Left kidney (tissue), 8 donors: ENCODE results near the gene SIGMAR1. TPM values are rescaled to one million over a fixed set of nuclear protein-coding genes. Genes with fewer than 3 reads are reported as not detected.
A peak's percentile ranks its signal among the peaks of the same experiment; 100 is the strongest.

Experiments
- DNase-seq: peaks from one replicate; pipeline ENCODE4 v3.0.0-alpha.2; 2013
- long read RNA-seq, 8 donors: transcript quantifications; one replicate each; lab custom pipeline, GENCODE V29; 2026
- polyA plus RNA-seq: library from polyadenylated mRNA; unstranded; fragments of 120-200 nt; gene quantifications from one replicate; pipeline ENCODE4 v1.2.1, GENCODE V29; 2013; ENCODE audit not compliant: insufficient read length

The SIGMAR1 gene
- polyA plus RNA-seq: 43.9 TPM
- long read RNA-seq, donor 1, transcript SIGMAR1-201 (4 exons, 1,656 nt): major isoform, 29 of 33 reads
- long read RNA-seq, donor 1, partial matches to known transcripts: 0 of 33 reads
- long read RNA-seq, donor 1, other reads (novel, unspliced or antisense): 0 of 33 reads
- long read RNA-seq, donor 2, transcript SIGMAR1-201 (4 exons, 1,656 nt): major isoform, 16 of 19 reads
- long read RNA-seq, donor 2, partial matches to known transcripts: 0 of 19 reads
- long read RNA-seq, donor 2, other reads (novel, unspliced or antisense): 0 of 19 reads
- long read RNA-seq, donor 3, transcript SIGMAR1-201 (4 exons, 1,656 nt): major isoform, 14 of 17 reads
- long read RNA-seq, donor 3, partial matches to known transcripts: 0 of 17 reads
- long read RNA-seq, donor 3, other reads (novel, unspliced or antisense): 0 of 17 reads
- long read RNA-seq, donor 4, partial matches to known transcripts: 0 of 1 reads
- long read RNA-seq, donor 4, other reads (novel, unspliced or antisense): 0 of 1 reads
- long read RNA-seq, donor 5, transcript SIGMAR1-201 (4 exons, 1,656 nt): major isoform, 25 of 28 reads
- long read RNA-seq, donor 5, partial matches to known transcripts: 0 of 28 reads
- long read RNA-seq, donor 5, other reads (novel, unspliced or antisense): 0 of 28 reads
- long read RNA-seq, donor 6, transcript SIGMAR1-201 (4 exons, 1,656 nt): major isoform, 30 of 34 reads
- long read RNA-seq, donor 6, partial matches to known transcripts: 0 of 34 reads
- long read RNA-seq, donor 6, other reads (novel, unspliced or antisense): 0 of 34 reads
- long read RNA-seq, donor 7, transcript SIGMAR1-201 (4 exons, 1,656 nt): major isoform, 34 of 37 reads
- long read RNA-seq, donor 7, partial matches to known transcripts: 0 of 37 reads
- long read RNA-seq, donor 7, other reads (novel, unspliced or antisense): 0 of 37 reads
- long read RNA-seq, donor 8, transcript SIGMAR1-201 (4 exons, 1,656 nt): major isoform, 7 of 8 reads
- long read RNA-seq, donor 8, partial matches to known transcripts: 0 of 8 reads
- long read RNA-seq, donor 8, other reads (novel, unspliced or antisense): 0 of 8 reads

GRCh38 chr9:34637356-34638137, at the start of gene SIGMAR1:
TSS of gene SIGMAR1 (minus strand) at chr9:34637787. CDS start at chr9:34637697, 90 bp downstream.
- peak; percentile 92 for DNase-seq

- DNase-seq: no peak
Measured at GRCh38 chr9:34686732-34687131, 49.1 kb upstream of the SIGMAR1 start.

- DNase-seq: no peak
Measured at GRCh38 chr9:34686231-34686630, 48.6 kb upstream of the SIGMAR1 start.

GRCh38 chr9:34685591-34685990, 48.0 kb upstream of the SIGMAR1 start:
- no peak for DNase-seq

- no peak for DNase-seq
Measured at GRCh38 chr9:34684816-34685215, 47.2 kb upstream of the SIGMAR1 start.

- no peak for DNase-seq
Measured at GRCh38 chr9:34684145-34684544, 46.6 kb upstream of the SIGMAR1 start.

GRCh38 chr9:34675869-34676268, 38.3 kb upstream of the SIGMAR1 start:
- DNase-seq: no peak

GRCh38 chr9:34675048-34675714, 37.6 kb upstream of the SIGMAR1 start:
- peak; percentile 67 for DNase-seq

- no peak for DNase-seq
Measured at GRCh38 chr9:34674440-34674839, 36.9 kb upstream of the SIGMAR1 start.

- DNase-seq: no peak
Measured at GRCh38 chr9:34671307-34671706, 33.7 kb upstream of the SIGMAR1 start.

GRCh38 chr9:34669809-34670562, 32.4 kb upstream of the SIGMAR1 start:
- DNase-seq: no peak

GRCh38 chr9:34665381-34666250, 28.0 kb upstream of the SIGMAR1 start:
- DNase-seq: peak; percentile 93

GRCh38 chr9:34665067-34665380, 27.4 kb upstream of the SIGMAR1 start:
- no peak for DNase-seq

GRCh38 chr9:34664281-34665066, 26.9 kb upstream of the SIGMAR1 start:
- DNase-seq: peak; percentile 83

GRCh38 chr9:34663303-34663605, 25.7 kb upstream of the SIGMAR1 start:
- DNase-seq: no peak

- DNase-seq: no peak
Measured at GRCh38 chr9:34662526-34663302, 25.1 kb upstream of the SIGMAR1 start, which contains the start of gene CCL27. TSS of gene CCL27 (minus strand) at chr9:34662657. CDS start at chr9:34662633, 24 bp downstream.

GRCh38 chr9:34659592-34660253, 22.1 kb upstream of the SIGMAR1 start:
- no peak for DNase-seq
